GM18868 (cell line): ENCODE measurements around the gene HOXC12.

Source experiments
- ATAC-seq: cut with Tn5 transposase; IDR thresholded peaks from one replicate; pipeline ENCODE4 v1.9.1; 2021; ENCODE audit warnings: mild to moderate bottlenecking, moderate library complexity; ENCODE audit not compliant: unreplicated experiment

The HOXC12 gene

DNA sequence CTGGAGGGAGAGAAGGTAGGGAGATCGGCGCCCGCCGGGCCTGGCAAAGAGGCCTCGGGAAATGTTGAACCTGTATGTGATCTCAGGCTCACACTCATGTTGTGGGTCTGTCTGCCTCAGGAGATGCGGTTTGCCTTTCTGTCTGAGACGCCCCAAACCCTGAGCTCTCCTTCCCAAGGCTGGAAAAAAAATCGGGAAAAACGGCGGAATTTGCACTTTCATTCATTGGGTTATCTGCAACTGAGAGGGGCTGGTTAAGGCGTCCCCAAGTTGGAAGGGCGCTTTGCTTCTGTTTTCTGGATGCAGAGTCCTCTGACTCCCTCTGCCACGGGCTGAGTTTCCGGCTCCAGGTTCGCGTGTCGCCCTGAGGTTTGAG, 40.3 kb downstream of the HOXC12 start:
- ATAC-seq = no peak

DNA sequence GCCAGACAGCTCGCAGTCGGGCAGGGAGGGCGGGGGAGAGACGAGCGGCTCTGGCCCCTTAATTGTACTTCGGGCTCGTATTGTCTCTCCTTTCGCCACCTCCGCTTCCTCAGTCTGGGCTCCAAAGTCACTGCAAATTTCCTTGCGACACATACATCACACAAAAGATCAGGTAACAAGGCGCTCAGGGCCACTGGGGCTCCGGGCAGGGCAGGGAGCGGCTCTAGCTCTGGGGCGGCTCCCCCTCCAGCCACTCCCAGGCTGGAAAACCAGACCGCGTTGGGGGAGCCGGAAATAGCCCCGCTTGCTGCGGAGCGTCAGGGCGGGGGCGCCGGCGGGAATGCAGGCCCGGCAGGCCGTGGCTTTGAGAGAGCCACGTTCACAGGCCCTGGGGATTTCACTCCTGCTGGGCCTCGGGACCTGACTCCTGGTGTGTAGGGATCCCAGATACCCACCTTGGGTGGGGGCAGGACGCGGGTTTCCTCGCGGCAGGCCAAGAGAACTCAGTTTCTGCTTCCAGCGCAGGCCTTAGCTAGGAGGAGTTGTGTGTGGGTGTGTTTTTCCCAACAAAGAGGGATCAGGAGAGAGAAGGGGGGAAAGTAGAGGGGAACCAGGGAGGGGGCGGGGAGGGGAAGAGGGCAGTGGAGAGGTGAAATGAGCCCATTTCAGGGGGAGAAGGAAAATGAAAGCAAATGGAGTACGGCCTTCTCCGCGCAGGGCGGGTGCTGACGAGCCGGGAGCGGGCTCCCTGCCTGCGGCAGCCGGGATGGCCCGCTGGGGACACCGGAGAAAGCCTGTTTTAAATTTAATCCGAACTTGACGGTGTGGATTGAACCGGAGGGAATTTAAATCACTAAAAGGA, 40.9 kb downstream of the HOXC12 start:
- no peak for ATAC-seq

DNA sequence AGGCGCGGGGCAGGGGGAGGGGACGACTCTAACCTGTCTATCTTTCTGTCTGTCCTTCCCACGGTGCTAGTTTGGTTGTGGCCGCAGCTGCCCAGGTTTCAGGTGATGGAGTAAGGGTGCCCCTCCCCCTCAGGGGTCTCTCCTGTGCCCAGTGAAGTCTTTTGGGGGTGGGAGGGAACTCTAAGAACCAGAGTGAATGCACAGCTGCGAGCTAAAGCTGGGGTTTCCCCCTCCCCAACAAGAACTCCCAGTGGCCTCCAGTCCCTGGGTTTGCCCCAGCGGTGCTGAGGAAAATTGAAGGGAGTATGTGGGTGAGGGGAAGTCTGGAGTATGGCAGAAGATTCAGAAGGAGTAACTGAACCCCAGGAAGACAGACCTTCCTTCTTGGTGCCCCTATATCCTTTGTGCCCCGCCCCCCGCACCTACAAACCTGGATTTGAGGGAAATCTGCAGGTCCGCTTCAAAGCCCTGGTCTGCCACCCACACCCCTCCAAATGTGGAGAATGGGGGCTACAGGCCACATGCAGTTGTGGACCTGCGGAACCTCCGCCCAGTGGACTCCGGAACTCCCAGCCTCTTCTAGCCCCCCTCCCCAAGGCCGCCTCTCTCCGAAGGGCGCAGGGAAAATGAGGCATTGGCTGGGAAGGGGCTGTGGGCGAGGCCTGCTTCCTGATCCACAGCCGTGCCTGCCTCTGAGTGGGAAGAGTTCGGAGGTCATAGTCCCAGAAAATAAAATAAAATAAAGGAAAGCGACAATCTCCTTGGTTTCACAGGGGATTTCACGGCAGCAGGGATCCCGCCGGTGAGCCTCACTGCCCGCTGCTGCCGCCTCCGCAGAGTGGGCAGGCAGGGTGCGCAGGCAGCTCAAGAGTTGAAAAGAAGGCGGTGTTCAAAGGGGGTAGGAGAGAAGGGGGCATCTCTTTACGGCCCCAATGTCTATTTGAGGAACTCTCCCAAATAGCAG, 41.8 kb downstream of the HOXC12 start:
- ATAC-seq = no peak

DNA sequence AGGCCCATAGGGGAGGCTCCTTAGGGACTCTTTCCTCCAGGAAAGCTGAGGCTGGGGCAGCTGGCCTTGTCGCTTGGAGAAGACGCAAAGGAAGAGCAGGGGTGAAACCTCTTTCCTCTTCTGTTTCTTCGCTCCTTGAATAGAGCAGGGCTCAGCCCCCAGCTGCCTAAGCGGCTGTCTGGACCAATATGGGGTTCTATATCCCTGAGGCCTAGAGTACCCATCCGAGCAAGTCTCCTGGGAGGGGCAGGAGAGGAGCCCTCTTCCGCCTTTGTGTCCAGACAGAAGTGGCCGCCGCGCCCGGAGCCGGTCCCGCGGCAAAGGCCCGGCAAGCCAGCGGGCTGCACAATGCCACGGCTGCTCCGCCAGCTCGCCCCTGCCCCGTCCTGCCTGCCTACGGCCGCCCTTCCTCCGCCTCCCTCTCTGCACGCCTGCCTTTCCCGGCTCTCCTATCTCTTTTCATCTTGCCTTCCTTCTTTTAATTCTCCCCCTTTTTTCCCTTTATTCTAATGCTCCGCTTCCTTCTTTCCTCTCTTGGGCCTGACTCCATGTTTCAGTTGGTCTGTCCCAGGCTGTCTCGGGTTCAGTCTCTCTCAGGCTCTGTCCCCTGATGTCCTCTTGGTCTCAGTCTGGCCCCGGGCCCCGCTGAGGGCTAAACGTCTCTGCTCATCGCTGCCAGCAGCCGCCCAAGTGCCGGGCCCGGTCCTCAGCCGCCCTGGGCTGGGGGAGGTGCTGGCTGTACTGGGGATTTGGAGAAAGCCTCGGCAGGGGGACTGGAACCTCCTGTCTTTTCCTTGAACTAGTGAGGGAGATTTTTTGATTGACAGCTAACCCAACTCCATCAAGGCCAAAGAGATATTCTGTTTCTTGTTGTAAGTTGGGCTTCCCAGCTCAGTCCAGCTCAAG, 42.8 kb downstream of the HOXC12 start:
- no peak for ATAC-seq

DNA sequence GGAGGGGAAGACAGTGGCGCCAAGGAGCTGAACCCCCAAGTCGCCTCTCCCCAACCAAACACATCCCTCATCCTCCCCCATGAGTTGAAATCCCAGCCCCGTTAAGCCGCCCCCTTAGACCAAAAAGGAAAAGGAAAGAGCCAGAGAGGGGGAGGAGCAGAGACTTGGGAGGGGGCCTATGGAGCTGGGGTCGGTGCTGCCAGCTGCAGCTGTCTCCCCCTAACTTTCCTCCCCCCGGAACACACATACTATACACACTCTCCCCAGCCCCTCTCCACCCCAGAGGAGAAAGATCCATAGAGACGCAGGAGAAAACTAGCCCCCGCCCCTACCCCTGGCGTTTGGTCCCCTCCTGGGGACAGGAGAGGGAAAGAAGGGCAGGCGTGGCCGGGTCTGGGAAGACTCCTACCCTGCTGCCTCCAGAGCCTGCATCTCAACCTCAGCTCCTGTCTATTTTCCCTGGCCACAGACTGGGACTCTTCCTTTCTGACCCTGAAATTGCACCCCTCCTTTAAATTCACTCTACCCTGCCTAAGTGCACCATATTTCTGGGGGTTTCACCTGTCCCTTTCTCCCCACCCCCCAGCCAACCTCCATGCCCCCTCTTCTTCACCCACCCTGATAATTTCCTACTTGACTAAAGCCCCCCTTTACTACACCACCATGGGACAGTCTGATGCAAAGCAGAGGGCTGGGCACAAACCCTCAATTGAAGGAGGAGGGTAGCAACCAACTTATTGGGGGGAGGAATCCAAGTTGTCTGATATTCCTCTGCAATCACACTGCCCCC, 43.6 kb downstream of the HOXC12 start:
- ATAC-seq = no peak

DNA sequence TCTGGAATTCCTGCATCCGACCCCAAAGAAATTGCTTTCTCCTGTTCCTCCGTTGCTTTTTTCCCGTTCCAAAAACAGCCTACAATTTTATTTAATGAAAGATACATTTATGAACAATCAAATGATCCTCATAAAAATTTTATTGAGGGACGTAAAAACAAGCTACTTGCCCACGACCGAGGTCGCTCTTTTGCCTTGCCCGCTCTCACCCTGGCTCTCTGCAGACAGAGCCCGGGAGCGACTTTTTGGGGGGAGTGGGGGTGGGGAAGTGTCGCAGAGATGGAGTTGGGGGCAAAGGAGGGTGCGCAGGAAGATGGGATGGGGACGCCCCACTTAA, 44.2 kb downstream of the HOXC12 start:
- no peak for ATAC-seq

DNA sequence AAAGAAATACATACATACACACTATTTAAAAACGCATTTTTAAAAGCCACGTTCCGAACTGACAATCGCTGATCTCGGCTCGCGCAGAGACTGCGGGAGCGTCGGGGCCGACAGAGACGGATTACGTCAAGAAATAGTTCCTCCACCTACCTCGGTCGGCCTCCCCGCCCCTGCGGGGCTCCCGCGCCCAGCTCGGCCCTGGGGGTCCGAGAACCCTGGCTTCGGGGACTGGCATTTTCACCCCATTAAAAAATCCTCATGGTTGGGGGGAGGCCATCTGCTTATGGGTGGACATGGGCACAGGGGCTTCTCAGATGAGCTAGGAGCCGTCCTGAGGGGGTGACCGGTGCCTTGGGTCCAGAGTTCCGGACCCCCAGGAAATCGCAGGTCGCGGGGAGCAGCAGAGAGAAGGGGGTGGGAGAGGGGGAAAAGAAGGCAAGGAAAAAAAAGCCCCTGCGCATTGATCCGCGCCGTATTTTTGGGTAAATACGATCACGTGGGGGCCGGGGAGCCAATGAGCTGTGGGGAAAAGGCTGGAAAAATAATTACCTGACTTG, 44.9 kb downstream of the HOXC12 start:
- ATAC-seq = no peak

DNA sequence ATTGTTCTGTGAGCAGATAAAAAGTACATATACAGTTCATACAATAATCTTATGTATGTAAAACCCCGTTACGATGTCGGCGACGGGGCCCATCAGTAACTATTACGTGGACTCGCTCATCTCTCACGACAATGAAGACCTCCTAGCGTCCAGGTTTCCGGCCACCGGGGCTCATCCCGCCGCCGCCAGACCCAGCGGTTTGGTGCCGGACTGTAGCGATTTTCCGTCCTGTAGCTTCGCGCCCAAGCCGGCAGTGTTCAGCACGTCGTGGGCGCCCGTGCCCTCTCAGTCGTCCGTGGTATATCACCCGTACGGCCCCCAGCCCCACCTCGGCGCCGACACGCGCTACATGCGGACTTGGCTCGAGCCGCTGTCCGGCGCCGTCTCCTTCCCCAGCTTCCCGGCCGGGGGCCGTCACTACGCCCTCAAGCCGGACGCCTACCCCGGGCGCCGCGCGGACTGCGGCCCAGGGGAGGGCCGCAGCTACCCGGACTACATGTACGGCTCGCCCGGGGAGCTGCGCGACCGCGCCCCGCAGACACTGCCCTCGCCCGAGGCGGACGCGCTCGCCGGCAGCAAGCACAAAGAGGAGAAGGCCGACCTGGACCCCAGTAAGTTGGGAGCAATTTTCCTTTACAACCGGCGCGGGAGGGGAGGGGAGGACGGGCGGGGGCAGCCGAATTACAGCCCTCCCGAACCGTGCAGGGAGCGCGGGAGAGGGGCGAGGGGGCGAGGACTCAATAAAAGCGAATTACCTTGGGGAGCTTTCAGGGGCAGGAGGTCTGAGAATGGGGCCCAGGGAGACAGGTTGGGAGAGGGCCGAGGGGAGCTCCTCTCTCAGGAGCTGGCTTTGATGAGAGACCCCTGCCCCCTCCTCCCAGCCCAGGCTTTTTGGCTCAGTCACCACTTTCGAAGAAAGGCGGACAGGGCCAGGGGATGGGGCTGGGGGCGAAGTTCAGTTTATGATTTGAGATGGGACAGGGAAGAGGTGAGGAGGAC, 45.7 kb downstream of the HOXC12 start, which contains the start of gene HOXC9:
Gene HOXC9 (plus strand): TSS at position 46 of the 999 bp plus-strand sequence. CDS start 28 bp downstream, at position 74.
- ATAC-seq = no peak

DNA sequence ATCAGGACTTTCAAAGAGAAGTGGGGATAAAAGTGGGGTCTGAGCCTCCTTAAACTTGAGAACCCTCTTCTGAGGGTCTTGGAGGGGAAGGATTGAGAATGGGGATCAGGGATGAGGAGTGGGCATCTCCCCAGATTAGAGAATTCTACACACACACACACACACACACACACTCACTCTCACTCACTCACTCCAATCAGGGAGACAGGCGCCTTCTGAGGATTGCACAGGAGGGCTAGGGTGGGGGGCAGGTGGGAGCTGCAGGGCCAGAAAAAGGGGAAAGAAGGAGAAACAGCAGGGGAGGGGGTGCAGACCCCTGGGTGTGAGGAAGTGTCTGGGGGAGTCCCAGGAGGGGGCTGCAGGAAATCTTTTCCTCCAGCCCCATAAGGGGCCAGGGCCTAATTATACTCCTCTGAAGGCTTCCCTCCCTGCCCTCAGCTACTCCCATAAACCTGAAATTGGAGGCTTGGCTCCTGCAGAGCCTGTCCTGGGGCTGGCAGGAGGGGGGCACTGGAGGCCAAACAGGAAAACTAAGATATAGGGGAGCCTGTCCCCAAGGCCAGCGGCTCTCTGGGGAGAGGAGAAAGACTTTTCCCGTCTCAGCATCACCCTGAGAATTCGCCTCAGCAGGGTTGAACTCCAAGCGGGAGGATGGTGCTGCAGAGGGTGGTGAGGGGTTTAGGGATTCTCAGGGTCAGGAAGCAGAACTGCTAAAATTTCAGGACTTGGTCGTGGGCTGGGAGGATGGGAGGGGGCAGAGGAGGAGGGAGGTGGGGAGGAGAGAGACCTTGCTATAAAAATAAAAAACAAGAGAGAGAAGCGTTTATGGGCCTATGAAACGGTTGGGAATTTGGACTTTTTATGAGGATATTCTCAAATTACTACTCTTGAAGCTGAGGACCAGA, 46.8 kb downstream of the HOXC12 start:
- ATAC-seq = no peak

DNA sequence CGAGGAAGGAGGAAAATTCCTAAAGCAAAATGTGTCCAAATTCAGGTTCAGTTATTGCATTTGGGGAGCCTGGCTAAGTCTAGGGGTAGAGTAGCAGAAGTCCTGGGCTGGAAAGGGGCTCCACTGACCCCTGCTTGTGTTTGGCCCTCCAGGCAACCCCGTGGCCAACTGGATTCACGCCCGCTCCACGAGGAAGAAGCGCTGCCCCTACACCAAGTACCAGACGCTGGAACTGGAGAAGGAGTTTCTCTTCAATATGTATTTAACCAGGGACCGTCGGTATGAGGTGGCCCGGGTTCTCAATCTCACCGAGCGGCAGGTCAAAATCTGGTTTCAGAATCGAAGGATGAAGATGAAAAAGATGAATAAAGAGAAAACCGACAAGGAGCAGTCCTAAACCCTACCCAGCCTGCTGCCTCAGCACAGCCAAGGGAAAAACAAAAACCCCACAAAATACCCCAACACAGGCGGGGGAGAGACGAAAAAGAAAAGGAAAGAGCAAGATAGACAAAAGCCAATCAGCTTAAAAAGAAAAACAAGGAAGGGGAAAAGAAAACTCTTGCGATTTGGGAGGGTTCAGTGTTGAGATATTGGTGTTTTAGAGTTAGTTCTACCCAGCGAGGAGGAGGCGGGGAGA, 47.7 kb downstream of the HOXC12 start:
- no peak for ATAC-seq

DNA sequence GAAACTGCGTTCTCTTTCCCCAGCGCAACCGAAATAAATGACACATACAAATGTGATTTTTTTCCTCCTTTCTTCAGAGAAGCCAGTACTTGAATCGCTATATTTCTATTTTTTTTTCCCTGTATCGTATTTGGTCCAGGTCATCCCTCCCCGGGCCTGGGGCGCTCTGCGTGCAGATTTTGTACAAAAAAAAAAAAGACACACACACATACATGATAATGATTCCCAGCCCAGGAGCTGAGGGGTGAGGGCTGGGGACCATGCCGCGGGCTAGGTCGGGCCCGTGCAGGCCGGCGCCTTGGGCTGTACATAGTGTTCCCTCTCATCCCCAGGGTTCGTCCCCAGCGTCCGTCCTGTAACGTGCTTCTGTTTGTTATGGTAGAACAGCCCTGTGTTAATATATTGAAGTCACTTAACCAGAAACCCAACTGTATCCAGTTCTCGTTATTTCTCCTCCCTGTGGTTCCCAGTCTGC, 48.2 kb downstream of the HOXC12 start:
- ATAC-seq = no peak

DNA sequence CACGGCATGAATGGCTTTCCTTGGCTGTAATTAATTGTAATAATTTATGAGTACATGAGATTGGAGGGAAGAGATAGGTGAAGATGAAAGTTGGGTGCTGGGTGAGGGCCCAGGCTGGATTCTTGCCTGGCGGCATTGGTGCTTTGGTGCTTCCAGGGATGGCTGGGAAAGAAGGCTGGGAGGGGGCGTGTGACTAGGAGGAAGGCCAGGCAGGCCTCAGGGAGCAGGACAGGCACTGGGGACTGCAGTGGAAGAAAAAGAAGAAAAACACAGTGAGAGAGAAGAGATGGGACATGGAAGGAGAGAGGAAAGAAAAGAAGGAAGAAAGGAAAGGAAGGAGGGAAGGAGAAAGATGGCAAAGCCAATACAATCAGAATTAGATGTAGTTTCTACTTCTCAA, 48.9 kb downstream of the HOXC12 start:
- no peak for ATAC-seq

DNA sequence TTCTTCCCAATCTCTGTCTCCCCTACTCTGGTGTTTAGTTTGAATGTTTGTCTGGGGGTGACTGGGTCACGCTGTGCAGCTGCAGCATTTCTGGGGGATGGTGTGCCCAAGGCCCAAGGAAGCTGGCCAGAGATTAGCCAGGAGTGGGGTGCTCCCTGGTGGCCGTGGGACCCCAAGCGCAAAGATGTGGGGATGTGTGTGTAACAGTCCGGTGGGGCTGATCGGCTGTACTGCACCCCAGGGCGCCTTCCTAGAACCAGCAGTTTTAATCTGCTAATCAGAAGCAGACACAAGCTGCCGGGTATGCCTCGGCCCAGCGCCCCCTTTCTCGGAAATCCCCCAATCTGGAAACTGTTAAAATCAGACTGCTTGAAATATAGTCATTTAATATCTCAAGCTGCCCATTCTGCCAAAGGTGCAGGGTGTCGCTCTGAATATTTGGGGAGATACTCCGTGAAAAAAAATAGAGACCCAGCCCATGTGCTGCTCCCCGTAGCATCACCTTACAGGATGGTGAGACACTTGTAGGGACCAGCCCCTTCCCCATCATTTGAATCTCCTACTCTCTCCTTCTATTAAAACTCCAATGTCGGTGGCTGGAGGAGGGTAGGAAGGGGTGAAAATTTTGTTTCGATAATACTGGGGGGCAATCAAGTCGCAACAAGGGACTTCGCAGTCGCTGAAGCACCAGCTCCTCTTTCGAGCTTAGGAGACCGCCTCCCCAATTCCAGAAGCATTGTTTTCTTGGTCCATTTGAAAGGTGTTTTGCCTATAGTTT, 49.5 kb downstream of the HOXC12 start:
- no peak for ATAC-seq

DNA sequence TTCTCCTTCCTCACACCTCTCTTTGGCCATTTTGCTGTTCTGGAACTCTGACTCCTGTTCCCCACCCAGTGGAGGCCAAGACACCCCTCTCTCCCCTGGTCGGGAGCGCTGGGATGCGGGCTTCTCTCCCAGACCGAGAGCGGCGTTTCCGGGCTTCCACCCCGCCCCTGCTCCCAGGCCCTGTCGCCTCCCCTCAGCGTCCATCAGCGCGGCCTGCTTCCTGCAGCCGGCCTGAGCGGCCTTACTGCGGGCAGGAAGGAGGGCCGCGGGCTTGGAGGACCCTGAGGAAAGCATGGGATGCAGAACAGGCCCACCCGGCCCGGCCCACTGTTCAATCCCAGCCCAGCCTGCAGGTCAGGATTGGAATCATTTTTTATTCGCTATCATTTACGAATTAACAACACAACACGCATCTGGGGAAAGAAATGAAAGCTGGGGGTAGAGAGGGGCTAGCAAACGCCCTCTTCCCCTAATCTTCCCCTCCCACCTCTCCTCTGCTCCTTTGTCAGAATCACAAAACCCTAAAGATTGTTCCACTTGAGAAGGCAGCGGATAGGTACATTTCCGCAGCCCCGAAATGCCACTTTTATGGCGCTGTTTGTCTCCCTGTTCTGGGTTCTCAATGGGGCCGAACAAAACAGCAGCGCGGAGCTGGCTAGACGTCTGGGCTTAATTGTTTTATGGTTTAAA, 50.3 kb downstream of the HOXC12 start:
- ATAC-seq = no peak

DNA sequence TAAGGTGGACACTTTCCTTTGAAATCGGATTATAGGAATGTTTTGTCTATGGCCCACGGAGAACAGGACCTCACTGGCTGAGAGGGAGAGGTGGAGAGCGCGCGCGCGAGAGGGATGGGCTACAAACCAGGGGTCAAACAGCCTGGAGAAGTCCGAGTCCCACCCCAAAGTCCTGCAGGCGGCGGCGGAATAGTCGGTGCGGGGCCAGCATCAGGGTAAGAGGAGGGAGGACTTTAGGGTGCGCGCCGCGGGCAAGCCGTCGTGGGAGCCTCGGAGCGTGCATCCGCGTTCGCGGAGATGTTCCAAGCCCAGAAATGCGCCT, 50.8 kb downstream of the HOXC12 start:
- no peak for ATAC-seq
